GM12891 (cell line): ENCODE measurements around the gene GTF2H3.

ENCODE experiments used
- POLR2A ChIP-seq: IDR thresholded peaks from 2 replicates; pipeline ENCODE4 v1.6.1; 2011; ENCODE audit warnings: low read depth, low read length, control low read depth
- POLR2AphosphoS5 ChIP-seq: IDR thresholded peaks from 2 replicates; pipeline ENCODE4 v1.6.1; 2011; ENCODE audit warnings: low read depth, low read length, control low read depth
- SPI1 ChIP-seq: IDR thresholded peaks from 2 replicates; pipeline ENCODE4 v1.6.1; 2011; ENCODE audit warnings: low read depth, low read length, control low read depth
- TAF1 ChIP-seq: IDR thresholded peaks from 2 replicates; pipeline ENCODE4 v1.6.1; 2011; ENCODE audit warnings: low read depth, low read length, control low read depth

DNA sequence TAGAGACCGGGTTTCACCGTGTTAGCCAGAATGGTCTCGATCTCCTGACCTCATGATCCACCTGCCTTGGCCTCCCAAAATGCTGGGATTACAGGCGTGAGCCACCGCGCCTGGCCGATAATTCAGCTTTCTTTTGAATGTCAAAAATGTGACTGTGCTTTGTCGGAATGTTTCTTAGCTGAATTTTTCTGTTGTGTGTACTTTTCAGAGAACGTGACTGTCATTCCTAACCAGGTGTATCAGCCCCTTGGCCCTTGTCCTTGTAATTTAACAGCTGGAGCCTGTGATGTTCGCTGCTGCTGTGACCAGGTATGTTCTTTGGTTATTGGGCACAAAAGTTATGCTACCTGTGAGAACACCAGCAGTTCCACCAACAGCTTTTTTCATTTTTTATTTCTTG is 45.4 kb downstream of the GTF2H3 start:
- TF ChIP-seq POLR2A (no peak), TAF1 (no peak), POLR2AphosphoS5 (no peak), SPI1 (no peak)
